ENCODE results near the gene AUTS2.

Gene AUTS2

DNA sequence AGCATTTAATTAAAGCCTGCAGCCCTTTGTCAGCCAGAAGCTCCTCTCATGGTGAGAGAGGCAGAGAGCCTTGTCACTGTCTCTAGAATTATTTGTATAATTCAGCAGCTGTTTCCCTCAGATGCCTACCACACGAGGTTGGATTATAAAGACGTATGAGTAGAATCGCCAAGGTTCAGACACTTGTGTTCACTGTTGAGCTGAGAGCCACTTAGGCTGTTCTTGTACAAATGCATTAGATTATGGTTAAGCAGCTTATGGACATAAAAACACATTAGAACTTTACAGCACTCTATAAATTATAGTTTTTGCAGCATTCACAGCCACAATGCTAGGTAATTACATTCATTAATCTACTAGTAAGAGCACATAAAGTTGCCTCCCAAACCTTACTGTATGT lies 282.6 kb downstream of the AUTS2 start:
- FAIRE-seq (no peak), DNase-seq (ENCODE audit: low spot score) (no peak)

DNA sequence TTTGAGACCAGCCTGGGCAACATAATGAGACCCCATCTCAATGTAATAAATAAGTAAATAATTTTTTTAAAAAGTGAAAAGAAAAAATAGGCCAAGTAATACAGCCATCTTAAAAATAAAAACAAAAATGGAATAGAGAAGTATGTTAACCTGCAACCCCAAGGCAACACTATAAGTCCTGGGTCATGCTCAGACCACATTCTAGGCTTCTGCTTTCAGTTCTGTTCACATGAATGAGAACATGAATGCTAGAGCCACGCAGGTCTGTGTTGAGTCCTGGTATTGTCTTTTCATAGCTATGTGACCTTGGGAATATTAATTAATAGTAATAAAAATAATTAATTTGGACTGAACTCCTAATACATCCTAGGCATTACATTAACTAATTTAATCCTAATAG lies 284.0 kb downstream of the AUTS2 start:
- FAIRE-seq (no peak), DNase-seq (ENCODE audit: low spot score) (no peak)

DNA sequence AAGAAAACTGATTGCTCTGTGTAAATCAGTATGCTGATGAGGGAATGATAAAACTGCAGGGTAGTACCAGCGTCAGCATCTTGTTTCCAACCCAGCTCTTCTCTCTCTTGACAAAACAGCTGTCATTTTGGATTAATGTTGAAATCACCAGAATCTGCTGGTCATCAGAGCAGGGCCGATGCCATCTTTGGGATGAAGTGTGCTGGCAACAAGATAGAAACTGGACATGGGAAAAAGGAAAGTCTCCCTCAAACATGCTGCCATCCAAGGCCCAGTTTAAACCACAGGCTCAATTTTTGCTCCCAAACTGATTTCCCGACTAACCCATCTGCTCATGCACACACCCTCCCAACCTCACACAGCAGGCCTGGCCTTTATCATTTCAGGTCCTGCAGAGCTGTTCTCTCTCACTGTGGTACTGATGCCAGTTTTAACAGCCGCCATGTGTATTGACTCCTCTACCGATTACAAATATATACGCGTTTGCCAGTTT lies 285.2 kb downstream of the AUTS2 start:
- FAIRE-seq = no peak
- no peak for DNase-seq (ENCODE audit: low spot score)

DNA sequence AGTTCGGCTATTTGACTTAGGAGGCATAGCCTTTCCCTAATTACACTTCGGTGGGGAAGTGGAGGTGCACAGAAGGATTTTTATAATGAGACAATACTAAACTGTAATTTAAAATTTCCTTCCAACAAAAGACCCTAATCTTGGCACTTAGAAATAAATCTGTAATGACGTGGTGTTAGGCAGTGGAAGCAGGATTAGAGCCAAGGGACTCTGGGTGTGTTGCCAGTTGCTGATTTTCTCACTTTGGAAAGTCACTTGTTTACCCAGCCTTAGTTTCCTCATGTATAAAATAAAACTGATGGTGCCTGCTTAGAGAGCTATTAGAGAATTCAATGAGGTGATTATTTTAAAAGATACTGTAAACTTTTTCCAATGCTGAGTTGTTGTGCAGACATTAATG lies 287.2 kb downstream of the AUTS2 start:
- FAIRE-seq (no peak), DNase-seq (ENCODE audit: low spot score) (no peak)

DNA sequence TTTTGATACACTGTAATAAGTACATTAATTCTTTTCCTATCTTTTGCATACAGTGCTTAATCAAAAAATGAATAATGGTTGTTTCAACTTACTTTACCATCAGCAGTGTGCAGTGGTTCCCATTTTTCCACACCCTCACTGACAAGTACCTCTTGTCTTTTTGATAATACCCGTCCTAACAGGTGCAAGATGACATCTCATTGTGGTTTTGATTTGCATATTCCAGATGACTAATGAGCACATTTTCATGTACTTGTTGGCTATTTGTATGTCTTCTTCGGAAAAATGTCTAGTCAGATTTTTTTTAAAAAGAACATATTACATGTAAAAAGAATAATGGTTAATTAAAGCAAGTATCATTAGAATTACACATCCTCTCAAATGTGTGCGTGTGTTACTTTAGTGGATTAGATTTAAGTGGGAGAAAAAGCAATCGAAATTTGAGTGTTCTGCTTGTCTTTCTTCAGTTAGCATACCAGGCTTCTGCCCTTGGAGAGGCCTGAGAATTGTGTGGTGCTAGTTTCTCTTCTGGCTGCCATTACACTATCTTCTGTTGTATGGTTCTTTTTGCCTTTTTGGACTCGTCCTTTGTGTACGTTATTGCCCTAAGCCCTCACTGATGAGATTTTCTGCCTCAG lies 291.2 kb downstream of the AUTS2 start:
- FAIRE-seq = no peak
- DNase-seq (ENCODE audit: low spot score) = no peak

DNA sequence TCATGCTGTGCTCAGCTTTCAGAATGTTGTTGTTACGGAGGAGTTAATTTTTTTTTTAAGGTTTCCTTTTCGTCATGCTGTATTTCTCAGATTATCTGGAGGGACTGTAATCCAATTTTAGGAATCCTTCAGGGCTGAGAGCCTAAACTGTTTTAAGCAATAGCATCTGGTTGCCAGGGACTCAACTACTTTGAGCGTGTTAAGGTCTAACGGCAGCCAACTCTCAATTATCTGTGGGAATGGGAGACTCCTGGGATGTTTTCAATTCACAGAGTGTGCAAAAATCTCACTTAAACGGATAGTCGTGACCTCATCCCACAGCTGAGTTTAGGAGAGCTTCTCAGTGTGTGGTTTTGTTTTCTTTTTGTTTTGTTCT lies 291.7 kb downstream of the AUTS2 start:
- DNase-seq (ENCODE audit: low spot score) (no peak), FAIRE-seq (no peak)

DNA sequence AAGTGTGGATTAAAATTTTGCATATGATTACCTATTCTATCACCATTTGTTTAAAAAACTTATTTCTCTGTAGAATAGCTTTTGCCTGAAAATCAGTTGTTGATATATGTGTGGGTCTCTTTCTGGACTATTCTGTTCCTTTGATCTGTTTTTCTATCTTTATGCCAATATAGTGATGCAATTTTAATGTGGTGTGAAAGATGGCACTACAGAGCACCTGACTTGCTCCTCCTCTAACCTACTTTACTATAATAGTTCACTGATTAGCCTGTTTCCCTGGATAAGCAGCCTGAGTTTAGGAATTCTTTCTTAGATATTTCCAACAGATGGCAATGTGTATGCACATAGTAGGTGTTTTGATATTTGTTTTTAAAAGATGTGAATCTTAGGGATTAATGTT lies 294.5 kb downstream of the AUTS2 start:
- no peak for DNase-seq (ENCODE audit: low spot score)
- FAIRE-seq = no peak

DNA sequence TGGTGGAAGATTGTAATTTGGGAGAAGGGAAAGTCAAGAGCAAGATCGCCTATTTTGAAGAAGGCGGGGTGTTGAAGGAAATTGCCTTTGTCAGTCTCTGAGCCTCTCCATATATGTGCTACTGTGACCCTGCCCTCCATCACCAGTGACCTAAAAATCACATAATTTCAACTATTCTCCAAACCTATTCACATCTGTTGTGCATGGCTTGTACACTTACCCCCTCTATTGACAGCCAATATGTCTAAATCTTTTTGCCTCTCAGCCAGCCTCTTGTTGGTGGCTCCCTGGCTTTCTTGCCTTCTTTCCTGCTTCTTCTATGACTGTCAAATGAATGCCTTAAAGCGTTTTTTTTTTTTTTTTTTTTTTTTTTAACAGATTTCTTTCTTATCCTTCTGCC lies 295.6 kb downstream of the AUTS2 start:
- FAIRE-seq (no peak), DNase-seq (ENCODE audit: low spot score) (no peak)

DNA sequence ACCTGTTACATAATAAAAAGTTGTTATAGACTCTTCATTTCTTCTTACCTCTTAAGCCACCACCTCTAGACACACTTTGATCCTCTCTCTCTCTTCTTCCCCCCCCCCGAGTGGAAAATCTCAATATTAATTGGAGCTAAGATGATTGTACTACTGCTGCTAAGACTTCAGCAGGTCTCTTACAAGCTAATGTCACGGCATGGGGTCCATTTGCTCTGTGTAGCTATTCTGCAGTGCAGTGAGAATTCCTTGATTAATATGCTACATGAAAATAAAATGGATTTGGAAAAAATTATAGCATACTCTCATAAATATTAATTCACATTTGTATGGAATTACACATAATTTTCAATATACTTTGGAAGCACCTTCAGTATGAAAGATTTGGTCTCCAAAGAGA lies 297.2 kb downstream of the AUTS2 start:
- FAIRE-seq = no peak
- DNase-seq (ENCODE audit: low spot score) = no peak

DNA sequence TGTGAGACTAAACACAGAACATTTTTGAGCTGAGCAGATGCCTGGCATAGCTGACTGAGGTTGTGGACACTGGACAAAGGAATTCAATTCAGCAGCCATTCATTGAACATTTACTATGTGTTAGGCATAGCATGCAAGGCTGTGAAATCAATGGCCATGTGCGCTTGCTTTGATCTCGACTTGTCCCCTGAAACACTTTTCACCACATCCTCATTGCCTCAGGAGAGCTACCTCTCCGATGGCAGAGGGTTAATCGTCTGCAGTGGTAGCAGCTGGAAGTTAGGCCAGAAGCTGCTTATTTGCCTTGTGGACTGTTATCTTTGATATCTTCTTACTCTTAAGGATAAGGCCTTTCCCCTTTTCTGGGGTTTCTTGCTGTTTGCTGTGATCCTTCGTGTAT lies 297.8 kb downstream of the AUTS2 start:
- FAIRE-seq = no peak
- DNase-seq (ENCODE audit: low spot score) = no peak

DNA sequence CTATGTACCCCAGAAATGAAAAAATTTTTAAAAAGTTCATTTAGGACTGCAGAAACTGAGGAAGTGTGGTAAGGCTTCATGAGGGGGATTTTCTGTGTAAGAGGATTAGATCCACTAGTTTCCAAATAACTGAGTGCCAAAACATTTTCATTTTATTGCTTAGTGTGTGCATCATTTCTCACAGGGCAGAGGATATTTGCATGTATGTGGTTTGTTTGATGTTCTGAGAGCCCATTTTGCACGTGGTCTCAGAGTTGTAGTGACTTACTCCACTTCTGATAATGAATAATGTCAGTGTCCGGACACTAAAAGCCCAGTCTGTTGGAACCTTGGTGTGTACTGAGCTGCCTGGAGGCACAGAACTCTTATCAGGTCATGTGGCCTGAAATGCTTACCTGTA lies 299.9 kb downstream of the AUTS2 start:
- DNase-seq (ENCODE audit: low spot score) (no peak), FAIRE-seq (no peak)

DNA sequence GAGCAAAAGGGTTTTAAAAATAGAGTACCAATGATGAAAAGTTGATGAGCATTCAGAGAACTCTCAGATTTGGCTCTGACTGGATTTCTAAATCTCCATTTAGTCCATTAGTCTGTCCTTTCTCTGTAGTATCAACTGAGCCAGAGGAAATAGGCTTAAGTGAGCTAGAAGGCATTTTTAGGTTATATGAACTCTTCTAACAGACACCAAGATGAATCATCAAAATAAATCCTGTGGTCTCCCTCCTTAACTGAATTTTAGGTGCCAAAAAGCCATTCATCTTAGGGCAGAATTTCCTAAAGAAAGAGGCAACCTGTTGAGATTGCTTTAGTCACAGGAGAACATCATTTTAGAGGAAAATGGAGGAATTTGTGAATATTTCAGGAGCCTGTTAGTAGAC lies 305.1 kb downstream of the AUTS2 start:
- no peak for DNase-seq (ENCODE audit: low spot score)
- no peak for FAIRE-seq

DNA sequence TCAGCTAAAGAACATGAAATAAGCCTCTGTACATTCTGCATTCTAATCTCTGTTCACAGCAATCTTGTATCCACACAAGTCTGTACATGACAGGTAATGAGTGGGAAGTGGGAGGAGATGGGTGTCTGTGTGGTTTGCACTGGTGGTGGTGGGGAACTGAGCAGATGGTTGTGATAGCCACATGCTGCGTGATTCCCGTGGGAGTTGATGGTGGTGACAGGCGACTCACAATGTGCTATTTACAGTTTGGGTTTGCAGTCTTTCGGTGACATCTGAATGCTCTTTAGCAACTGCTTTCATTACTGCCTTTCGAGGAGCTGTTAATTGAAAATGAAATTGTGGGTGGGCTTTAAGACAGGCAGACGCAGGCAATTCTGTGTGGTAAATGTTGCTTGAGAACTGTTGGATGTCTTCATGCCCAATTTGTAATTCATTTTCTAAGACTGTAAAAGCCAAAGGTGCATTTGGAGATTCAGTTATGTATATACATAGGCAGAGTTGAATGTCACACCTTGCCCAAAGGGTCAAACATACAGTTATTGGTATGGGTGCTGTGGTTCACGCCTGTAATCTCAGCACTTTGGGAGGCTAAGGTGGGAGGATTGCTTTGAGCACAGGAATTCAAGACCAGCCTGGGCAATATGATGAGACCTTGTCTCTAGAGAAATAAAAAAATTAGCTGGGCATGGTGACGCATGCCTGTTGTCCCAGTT lies 308.2 kb downstream of the AUTS2 start:
- DNase-seq (ENCODE audit: low spot score) (no peak), FAIRE-seq (no peak)

DNA sequence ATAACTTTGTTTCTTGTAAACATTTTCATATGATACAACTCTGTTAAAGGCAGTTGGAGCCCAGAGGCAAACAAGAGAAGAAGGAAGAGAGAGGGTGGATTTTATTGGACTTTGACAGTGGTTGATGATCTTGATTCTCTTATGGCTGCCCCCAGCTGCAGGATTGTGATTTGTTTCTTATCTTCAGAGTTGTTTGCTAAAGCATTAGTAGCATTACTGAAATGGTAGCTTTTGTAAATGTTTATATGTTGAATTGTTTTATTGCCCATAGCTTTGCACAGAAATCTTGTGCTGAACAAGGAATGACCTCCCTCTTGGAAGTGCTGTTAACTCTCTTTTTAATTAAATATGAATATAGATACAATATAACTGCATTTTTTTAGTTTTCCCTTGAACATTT lies 309.4 kb downstream of the AUTS2 start:
- no peak for DNase-seq (ENCODE audit: low spot score)
- FAIRE-seq = no peak

DNA sequence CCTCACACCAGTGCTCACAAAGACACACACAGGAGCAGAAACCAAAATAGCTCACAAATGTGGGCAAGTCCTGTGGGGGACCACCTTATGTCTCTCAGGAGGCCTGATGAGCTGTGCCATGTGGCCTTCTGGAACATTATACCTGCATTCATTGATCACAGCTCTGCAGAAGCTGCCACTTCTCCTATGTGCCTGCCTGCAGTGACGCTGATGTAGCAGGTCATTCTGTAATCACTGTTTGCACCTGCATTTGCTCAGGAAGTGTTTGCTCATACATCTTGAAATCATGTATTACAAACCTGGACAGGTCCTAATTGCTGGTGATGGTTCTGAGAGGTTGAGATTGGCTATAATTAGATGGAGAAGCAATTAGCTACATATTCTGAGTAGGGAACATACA lies 310.2 kb downstream of the AUTS2 start:
- FAIRE-seq (no peak), DNase-seq (ENCODE audit: low spot score) (no peak)

DNA sequence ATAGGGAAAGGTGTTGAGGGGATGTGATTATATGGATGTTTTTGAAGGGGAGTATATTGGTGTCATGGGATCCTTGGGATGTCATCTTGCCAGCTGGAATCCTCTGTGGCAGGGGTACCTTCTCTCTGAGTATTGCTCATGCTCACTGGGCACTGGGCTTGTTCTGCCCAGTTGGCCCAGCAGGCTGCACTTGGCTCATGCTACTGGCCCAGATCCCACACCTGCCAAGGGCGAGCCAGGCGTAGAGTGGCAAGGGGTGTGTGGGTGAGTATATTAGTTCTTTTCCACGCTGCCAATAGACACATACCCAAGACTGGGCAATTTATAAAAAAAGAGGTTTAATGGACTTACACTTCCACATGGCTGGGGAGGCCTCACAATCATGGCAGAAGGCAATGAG lies 311.9 kb downstream of the AUTS2 start:
- DNase-seq (ENCODE audit: low spot score) = no peak
- no peak for FAIRE-seq

DNA sequence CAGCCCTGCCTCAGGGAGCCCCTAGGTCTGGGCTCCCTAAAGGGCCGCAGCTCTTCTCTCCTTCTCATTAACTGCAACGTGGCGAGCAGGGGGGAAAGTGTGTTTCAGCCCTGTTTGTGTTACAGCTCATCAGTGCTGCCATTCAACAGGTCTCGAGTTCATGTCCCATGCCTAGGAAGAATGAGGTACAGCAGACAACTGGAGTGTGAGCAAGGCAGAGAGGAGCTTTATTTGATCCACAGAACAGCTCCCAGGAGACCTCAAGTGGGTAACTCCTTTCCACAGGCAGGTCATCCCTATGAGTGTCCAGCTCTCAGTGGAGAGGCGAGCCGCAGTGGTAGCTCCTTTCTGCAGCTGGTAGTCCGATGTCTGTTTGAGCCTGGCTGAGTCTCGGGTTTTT lies 313.1 kb downstream of the AUTS2 start:
- DNase-seq (ENCODE audit: low spot score) = no peak
- no peak for FAIRE-seq

DNA sequence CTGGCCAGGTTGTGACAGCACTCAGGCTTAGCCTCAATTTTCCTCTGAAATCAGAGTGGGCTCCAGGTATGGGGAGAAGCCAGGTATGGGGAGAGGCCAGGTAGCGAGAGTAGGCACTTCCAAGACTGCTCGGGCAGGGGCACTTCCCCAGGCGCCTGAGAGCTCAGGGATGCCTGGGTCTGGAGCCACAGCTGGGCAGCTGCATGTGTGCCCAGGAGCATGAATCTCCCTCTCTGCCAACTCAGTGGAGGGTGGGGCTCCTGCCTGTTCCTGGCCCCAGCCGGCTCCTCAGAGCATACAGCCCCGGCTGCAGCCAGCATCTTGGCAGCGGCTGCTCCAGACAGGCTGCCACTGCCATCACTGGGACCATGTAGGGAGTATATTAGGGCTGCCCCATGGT lies 313.9 kb downstream of the AUTS2 start:
- no peak for FAIRE-seq

DNA sequence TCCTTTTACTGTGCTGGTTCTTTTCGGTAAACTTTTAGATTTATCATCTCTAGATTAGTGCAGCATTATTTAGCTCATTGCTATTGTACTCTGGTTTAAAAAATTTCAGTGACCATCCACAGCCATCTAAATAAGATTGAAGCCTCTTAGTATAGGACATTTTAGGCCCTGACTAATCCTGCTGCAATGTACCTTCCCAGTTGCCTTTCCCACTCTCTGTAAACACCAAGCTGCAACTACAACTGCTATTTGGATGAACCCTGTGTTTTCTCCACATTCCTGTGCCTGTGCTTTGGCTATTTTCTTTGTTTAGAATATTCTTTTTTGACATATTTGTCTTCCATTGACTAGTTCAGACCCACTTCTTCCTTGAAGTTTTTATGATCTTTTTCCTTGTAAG lies 314.6 kb downstream of the AUTS2 start:
- FAIRE-seq = no peak

More for the DNA sequence above, 313.9 kb downstream of the AUTS2 start:
- no peak for DNase-seq (ENCODE audit: low spot score)

DNA sequence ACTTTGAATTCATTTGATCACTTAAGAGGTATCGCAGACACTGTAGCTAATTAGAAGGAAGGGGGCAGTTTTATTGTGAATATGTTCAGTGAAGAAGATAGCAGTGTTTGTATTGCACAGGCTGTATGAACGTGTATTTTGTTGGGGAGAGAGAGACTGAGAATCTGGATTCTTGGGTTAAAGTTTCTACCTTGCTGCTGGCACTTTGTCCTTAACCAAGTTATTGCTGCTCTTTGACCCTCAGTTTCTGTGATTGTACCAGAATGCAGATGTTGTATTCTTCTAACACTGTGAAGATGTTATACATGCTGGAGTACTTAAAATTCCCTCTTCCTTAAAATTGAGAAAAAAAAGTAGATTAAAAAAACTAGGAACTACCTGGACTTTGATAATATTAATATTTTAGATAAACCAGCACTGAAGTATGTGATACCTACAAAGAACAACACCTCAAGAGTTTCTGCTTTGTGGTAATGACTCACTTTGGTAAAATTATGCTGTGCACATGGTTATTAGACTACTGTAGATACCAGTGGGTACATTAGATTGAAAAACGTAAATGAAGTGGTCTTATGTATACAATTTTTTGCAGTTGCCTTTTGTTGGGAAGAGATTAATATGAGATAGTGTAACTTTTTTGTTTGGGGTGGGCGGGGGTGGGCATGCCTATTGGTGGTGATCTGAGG lies 321.3 kb downstream of the AUTS2 start:
- FAIRE-seq = no peak

More for the DNA sequence above, 314.6 kb downstream of the AUTS2 start:
- no peak for DNase-seq (ENCODE audit: low spot score)

DNA sequence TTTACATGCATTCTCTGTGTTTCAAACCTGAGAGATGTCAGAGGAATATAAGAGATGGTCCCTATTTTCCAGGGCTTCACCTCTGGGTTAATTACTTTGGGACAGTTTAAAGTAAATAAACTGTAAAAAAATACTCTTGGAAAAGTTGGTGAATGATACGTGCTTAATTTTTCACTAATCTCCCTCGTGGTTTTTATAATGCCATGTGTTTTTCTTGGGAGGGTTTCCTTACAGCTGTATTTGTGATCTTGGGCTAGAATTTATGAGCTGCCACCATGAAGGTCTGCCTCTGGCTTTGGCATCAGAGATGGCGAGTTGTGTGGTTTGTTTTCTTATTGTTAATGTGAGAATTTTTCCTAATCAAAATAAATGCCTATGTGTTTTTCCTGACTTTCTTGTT lies 322.5 kb downstream of the AUTS2 start:
- FAIRE-seq = no peak
- no peak for DNase-seq (ENCODE audit: low spot score)

More for the DNA sequence above, 321.3 kb downstream of the AUTS2 start:
- no peak for DNase-seq (ENCODE audit: low spot score)

DNA sequence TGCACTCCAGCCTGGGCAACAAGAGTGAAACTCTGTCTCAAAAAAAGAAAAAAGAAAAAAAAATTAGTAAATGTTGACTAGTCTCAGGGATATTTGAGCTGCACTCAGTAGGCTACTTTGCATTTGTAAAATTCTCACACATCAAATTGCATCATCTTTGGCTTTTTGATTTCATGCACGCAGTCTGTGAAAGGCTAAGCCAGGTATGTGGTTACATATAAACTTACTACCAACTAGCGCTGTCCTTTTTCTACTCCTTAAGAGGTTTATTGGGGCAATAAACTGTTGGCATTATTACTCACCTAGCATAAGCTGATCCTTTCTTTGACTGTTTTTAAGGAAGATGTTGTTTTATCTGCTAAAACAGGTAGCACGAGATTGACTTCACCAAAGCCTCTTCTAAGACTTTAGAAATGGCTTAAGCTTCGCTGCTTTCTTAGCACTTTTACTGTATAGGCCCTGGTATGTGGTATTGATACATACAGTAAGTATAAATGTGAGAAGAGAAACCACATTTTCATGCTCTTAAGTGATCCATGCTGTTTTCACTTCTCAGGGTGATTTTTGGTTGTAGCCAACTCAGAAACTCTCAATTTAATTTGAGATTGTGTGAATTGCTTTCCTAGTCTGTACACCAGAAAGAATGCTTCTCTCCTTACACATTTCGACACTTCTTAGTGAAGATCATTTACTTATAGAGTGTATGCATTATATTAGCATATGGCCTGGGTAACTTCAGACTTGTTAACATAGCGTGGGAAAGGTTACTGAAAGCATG lies 323.9 kb downstream of the AUTS2 start:
- FAIRE-seq = no peak

More for the DNA sequence above, 323.9 kb downstream of the AUTS2 start:
- DNase-seq (ENCODE audit: low spot score) = no peak
